Ishikawa (cell line): ENCODE measurements around the gene SMIM9.

Experiments
- CEBPB ChIP-seq: IDR thresholded peaks from 2 replicates; pipeline ENCODE4 v1.6.1; 2012
- CREB1 ChIP-seq: IDR thresholded peaks from 2 replicates; pipeline ENCODE4 v1.6.1; 2012; ENCODE audit warnings: low read depth
- EGR1 ChIP-seq: IDR thresholded peaks from 2 replicates; pipeline ENCODE4 v1.6.1; 2012
- EP300 ChIP-seq: IDR thresholded peaks from 2 replicates; pipeline ENCODE4 v1.6.1; 2012; ENCODE audit warnings: borderline replicate concordance
- FOXM1 ChIP-seq: IDR thresholded peaks from 2 replicates; pipeline ENCODE4 v1.6.1; 2012; ENCODE audit warnings: low read depth, borderline replicate concordance
- NFIC ChIP-seq: IDR thresholded peaks from 2 replicates; pipeline ENCODE4 v1.6.1; 2012
- RAD21 ChIP-seq: IDR thresholded peaks from 2 replicates; pipeline ENCODE4 v1.6.1; 2012; ENCODE audit warnings: low read depth
- REST ChIP-seq: IDR thresholded peaks from 2 replicates; pipeline ENCODE4 v1.6.1; 2012; ENCODE audit warnings: low read depth, mild to moderate bottlenecking
- TAF1 ChIP-seq: IDR thresholded peaks from 2 replicates; pipeline ENCODE4 v1.6.1; 2012; ENCODE audit warnings: low read depth, mild to moderate bottlenecking
- TCF12 ChIP-seq: IDR thresholded peaks from 2 replicates; pipeline ENCODE4 v1.6.1; 2012; ENCODE audit warnings: low read depth
- TEAD4 ChIP-seq: IDR thresholded peaks from 2 replicates; pipeline ENCODE4 v1.6.1; 2012
- YY1 ChIP-seq: IDR thresholded peaks from 2 replicates; pipeline ENCODE4 v1.6.1; 2012; ENCODE audit warnings: low read depth
- ZBTB7A ChIP-seq: IDR thresholded peaks from 2 replicates; pipeline ENCODE4 v1.6.1; 2012; ENCODE audit warnings: low read depth
- TF ChIP-seq, protein P1 (sequence below): IDR thresholded peaks from 2 replicates; pipeline ENCODE4 v1.6.1; 2012
- TF ChIP-seq, protein P2 (sequence below): IDR thresholded peaks from 2 replicates; pipeline ENCODE4 v1.6.1; 2012

SMIM9 gene

GRCh38 chrX:154834562-154834961 is at the start of gene SMIM9:
SMIM9 (minus strand) TSS chrX:154834662; CDS start chrX:154830856, 3,806 bp downstream.
- no peak for TF ChIP-seq NFIC
- no peak for TF ChIP-seq ZBTB7A
- no peak for TF ChIP-seq FOXM1
- no peak for TF ChIP-seq TAF1
- no peak for TF ChIP-seq REST
- TF ChIP-seq CEBPB, result no peak
- TF ChIP-seq TCF12, result no peak
- TF ChIP-seq EP300, result no peak
- TF ChIP-seq YY1, result no peak
- TF ChIP-seq, protein P1, sequence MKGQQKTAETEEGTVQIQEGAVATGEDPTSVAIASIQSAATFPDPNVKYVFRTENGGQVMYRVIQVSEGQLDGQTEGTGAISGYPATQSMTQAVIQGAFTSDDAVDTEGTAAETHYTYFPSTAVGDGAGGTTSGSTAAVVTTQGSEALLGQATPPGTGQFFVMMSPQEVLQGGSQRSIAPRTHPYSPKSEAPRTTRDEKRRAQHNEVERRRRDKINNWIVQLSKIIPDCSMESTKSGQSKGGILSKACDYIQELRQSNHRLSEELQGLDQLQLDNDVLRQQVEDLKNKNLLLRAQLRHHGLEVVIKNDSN, result no peak
- no peak for TF ChIP-seq EGR1

DNA sequence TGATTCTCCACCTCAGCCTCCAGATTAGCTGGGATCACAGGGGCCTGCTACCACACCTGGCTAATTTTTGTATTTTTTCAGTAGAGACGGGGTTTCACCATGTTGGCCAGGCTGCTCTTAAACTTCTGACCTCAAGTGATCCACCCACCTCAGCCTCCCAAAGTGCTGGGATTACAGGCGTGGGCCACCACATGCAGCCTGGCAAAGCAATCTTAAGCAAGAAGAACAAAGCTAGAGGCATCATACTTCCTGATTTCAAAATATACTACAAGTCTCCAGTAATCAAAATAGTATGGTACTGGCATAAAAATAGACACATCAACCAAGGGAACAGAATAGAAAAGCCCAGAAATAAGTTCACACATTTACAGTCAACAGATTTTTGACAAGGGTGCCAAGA is 38.9 kb upstream of the SMIM9 start:
- TF ChIP-seq REST (no peak), ZBTB7A (no peak), NFIC (no peak), RAD21 (no peak), TAF1 (no peak), EGR1 (no peak), TCF12 (no peak), CEBPB (no peak), FOXM1 (no peak), EP300 (no peak)
- TF ChIP-seq, protein P1, result no peak
- TF ChIP-seq, protein P2, sequence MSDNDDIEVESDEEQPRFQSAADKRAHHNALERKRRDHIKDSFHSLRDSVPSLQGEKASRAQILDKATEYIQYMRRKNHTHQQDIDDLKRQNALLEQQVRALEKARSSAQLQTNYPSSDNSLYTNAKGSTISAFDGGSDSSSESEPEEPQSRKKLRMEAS, result no peak

GRCh38 chrX:154855256-154855655 is 20.8 kb upstream of the SMIM9 start:
- no peak for TF ChIP-seq TEAD4
- TF ChIP-seq TCF12, result no peak
- TF ChIP-seq, protein P1, result no peak
- TF ChIP-seq EP300, result no peak
- no peak for TF ChIP-seq TAF1
- TF ChIP-seq CREB1, result no peak
- no peak for TF ChIP-seq RAD21

DNA sequence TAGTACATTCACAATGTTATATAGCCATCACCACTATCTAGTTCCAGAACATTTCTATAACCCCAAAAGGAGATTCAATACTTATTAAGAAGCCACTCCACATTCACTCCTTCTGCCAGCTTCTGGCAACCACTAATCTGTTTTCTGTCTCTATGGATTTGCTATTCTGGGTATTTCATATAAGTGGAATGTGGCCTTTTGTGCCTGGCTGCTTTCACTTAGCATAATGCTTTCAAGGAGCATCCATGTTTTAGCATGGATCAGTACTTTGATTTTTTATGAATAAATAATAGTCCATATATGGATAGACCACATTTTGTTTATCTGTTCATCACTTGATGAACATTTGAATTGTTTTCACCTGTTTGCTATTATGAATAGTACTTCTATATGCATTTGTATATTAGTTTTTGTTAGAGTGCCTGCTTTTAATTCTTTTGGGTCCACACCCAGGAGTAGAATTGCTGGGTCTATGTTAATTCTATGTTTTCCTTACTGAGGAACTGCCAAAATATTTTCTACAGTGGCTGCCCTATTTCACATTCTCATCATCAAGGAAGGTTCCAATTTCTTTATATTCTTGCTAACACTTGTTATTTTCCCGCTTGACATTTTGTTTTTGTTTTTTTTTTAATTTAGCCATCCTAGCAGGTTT is 16.6 kb upstream of the SMIM9 start:
- TF ChIP-seq RAD21, result no peak
- no peak for TF ChIP-seq CREB1
- no peak for TF ChIP-seq REST
- no peak for TF ChIP-seq NFIC
- TF ChIP-seq CEBPB, result no peak
- TF ChIP-seq, protein P1, result no peak
- no peak for TF ChIP-seq EGR1
- TF ChIP-seq YY1, result no peak
- no peak for TF ChIP-seq FOXM1
- TF ChIP-seq TCF12, result no peak
- TF ChIP-seq TAF1, result no peak
- no peak for TF ChIP-seq EP300
- TF ChIP-seq, protein P2, result no peak
- no peak for TF ChIP-seq TEAD4
- TF ChIP-seq ZBTB7A, result no peak
